Epithelial cell of esophagus (primary cell): ENCODE results near the gene AMELY.
"Not testable (repeated sequence)": the region's sequence is repeated elsewhere in the genome, so short reads cannot be mapped to it uniquely, and the experiment has no call there.

ENCODE experiments used
- DNase-seq: peaks from one replicate; pipeline ENCODE4 v3.0.0; 2010; ENCODE audit warnings: low read depth
- H3K4me3 ChIP-seq: 2 replicates; pipeline ENCODE4 v1.5.1; 2011; ENCODE audit warnings: mild to moderate bottlenecking, low read length, control low read depth
- TF ChIP-seq, protein P1 (sequence below): IDR thresholded peaks from 2 replicates; pipeline ENCODE4 v1.5.1; 2011; ENCODE audit warnings: low read depth, mild to moderate bottlenecking, low read length, control low read depth, inconsistent platforms; ENCODE audit not compliant: insufficient read depth; ENCODE audit errors: missing control alignments

Gene AMELY

DNA sequence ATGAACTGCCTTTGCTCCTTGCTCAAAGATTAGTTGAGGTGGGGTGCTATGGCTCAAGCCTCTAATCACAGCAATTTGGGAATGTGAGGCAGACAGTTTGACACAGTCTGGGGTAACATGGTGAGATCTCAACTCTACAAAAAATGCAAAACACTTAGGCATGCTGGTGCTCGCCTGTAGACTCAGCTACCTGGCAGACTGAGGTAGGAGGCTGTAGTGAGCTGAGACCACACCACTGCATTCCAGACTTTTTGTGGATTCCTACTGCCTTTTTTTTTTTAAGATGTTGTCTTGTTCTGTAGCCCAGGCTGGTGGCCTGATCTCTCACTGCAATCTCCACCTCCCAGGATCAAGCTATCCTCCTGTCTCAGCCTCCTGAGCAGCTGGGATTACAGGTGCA lies 4.0 kb downstream of the AMELY start:
- TF ChIP-seq, protein P1, sequence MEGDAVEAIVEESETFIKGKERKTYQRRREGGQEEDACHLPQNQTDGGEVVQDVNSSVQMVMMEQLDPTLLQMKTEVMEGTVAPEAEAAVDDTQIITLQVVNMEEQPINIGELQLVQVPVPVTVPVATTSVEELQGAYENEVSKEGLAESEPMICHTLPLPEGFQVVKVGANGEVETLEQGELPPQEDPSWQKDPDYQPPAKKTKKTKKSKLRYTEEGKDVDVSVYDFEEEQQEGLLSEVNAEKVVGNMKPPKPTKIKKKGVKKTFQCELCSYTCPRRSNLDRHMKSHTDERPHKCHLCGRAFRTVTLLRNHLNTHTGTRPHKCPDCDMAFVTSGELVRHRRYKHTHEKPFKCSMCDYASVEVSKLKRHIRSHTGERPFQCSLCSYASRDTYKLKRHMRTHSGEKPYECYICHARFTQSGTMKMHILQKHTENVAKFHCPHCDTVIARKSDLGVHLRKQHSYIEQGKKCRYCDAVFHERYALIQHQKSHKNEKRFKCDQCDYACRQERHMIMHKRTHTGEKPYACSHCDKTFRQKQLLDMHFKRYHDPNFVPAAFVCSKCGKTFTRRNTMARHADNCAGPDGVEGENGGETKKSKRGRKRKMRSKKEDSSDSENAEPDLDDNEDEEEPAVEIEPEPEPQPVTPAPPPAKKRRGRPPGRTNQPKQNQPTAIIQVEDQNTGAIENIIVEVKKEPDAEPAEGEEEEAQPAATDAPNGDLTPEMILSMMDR, result no peak
- no peak overlapping the region for H3K4me3 ChIP-seq
- peak; percentile 46 for DNase-seq

DNA sequence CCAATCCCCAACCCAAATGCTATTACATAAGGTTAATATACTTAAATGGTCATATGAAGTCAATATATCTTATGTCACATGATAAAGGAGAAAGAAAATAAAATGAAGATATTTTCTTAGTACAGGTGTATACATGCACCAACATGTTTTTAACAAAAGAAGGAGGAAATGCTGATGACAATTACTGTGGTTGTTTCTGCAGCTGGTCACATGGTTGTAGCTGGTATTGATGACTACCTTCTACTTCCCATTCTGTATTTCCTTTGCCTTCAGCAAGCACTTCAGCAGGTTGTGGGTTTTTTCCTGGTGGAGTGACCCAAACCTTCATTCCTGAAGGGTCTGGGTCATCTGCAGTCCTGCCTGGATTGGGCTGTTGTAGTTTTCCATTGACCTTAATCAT lies 9.4 kb downstream of the AMELY start:
- not testable (repeated sequence) for H3K4me3 ChIP-seq

DNA sequence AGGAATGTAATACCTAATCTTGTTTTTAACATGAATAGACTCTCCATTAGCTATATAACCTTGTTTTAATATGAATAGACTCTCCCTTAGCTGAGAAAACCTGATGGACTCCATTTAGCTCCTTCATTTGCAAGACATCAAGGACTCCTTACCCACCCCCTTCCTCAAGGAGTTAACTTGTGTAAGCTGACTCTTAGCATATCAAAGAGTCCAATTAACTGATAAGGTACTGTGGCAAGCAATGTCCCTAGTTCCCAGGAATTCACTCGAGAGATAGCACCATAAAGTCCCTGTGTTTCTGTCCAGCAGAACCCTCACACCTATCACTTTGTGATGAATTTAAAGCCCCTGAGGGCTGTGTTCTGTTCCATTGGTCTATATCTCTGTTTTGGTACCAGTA lies 16.3 kb downstream of the AMELY start:
- no peak overlapping the region for H3K4me3 ChIP-seq
- TF ChIP-seq, protein P1, result no peak

More for the DNA sequence above, 9.4 kb downstream of the AMELY start:
- peak; percentile 66 for DNase-seq

DNA sequence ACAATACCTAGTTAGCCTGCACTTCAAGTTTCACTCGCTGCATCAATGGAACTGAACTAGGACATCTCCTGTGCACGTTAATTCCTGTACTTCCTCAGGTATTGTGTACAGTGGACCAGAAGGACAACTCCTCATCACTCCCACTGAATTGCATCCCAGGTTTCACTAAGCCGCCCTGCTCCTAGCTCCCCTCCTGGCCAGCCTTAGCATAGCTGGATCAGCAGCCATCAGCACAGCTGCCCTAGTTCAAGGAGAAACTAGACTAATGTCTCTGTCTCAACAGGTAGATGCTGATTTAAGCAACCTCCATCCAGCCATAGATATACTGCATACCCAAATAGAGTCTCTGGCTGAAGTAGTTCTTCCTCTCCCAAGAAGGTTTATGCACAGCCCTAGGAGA lies 17.1 kb downstream of the AMELY start:
- TF ChIP-seq, protein P1, result peak; percentile 17
- H3K4me3 ChIP-seq, result no peak overlapping the region
- DNase-seq, result no peak

More for the DNA sequence above, 16.3 kb downstream of the AMELY start:
- DNase-seq, result no peak

DNA sequence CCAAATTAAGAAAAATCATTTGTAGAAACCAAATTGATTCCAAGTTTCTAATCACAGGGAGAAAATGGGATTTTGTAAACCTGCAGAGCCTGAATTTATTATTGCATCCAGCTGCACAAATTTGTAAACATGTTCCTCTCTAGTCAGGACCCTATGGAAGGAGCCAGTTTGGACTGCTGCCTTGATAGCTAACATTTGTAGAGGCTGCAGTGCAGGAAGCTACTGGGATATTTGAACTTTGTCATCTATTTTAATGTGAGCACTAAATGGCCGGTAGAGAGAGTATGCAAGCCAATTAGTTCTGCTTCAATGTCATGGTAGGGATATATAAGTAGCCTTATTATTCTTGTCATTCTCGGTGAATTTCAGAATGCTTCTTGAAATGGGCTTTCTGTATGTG lies 62.2 kb downstream of the AMELY start:
- no peak overlapping the region for H3K4me3 ChIP-seq
- no peak for DNase-seq
- TF ChIP-seq, protein P1, result no peak

DNA sequence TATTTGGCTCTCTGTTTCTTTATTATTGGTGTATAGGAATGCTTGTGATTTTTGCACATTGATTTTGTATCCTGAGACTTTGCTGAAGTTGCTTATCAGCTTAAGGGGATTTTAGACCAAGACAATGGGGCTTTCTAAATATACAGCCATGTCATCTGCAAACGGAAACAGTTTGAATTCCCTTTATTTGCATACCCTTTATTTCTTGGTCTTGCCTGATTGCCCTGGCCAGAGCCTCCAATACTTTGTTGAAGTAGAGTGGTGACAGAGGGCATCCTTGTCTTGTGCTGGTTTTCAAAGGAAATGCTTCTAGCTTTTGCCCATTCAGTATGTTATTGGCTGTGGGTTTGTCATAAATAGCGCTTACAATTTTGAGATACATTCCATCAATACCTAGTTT lies 68.9 kb downstream of the AMELY start:
- not testable (repeated sequence) for DNase-seq, H3K4me3 ChIP-seq
